Right lobe of liver (tissue), 6 donors: ENCODE results near the gene MYOCOS. TPM values are rescaled to one million over a fixed set of nuclear protein-coding genes. Genes with fewer than 3 reads are reported as not detected.

Experiments used
- ATAC-seq, 4 donors: fragments of 200-7000 bp; cut with Tn5 transposase; one replicate each; pipeline ENCODE4 v1.9.1; 2020; ENCODE audit warnings: mild to moderate bottlenecking in 4 of 4, moderate library complexity in 4 of 4
- DNase-seq, 3 donors: peaks; one replicate each; pipeline ENCODE4 v3.0.0-alpha.2; 2020
- H3K27ac ChIP-seq, 3 donors: fragments of 200-600 bp; one replicate each; pipeline ENCODE4 v1.8.0; 2022
- H3K27me3 ChIP-seq, 2 donors: fragments of 200-600 bp; one replicate each; pipeline ENCODE4 v1.8.0; 2022
- H3K36me3 ChIP-seq, 4 donors: fragments of 200-600 bp; sonication (generic) in 1 of 4; one replicate each; pipeline versions ENCODE4 v1.5.1 to v1.8.0; 2017 to 2022; ENCODE audit warnings: control low read depth in 1 of 4
- H3K4me1 ChIP-seq, 4 donors: fragments of 200-600 bp; sonication (generic) in 1 of 4; one replicate each; pipeline versions ENCODE4 v1.5.1 to v1.8.0; 2017 to 2022; ENCODE audit warnings: control low read depth in 1 of 4
- H3K4me3 ChIP-seq, 3 donors: fragments of 200-600 bp; one replicate each; pipeline ENCODE4 v1.8.0; 2022
- H3K9me3 ChIP-seq, 4 donors: fragments of 200-600 bp; sonication (generic) in 1 of 4; one replicate each; pipeline versions ENCODE4 v1.5.1 to v1.8.0; 2017 to 2022; ENCODE audit warnings: control low read depth in 1 of 4
- POLR2A ChIP-seq: fragments of 450-650 bp; IDR thresholded peaks from one replicate; pipeline ENCODE4 v1.6.1; 2017; ENCODE audit warnings: antibody characterized with exemption, mild to moderate bottlenecking
- WGBS: methylation state at CpG from one replicate; pipeline ENCODE4 v1.1.6; 2018; ENCODE audit warnings: low coverage, low lambda C conversion rate; ENCODE audit not compliant: insufficient coverage; ENCODE audit errors: missing lambda C conversion rate; 5-methylcytosine and 5-hydroxymethylcytosine counted together
- intact Hi-C, 2 donors: fragments of 100-400 bp; cut with DNase I; formaldehyde crosslinking; loops; one replicate each; pipeline versions ENCODE4 v1.11.2 to v1.14.1; 2022
- long read RNA-seq: library from polyadenylated mRNA; unstranded; transcript quantifications from one replicate; pipeline ENCODE4 v2.0.0, GENCODE V29; 2019
- total RNA-seq, 6 experiments: library from RNA; depleted of rRNA in 2 of 6; stranded (reverse); fragments of >200 nt in 2 of 6; fragmentation: NEBNext Ultra II Directional in 3 of 6; extraction: Animal tissue kit (Norgen Biotek cat#: 25700) in 3 of 6; gene quantifications; one replicate each; pipeline versions ENCODE4 v1.1.0 to v1.2.4, GENCODE V29; 2016 to 2023
- TF ChIP-seq, protein P1 (sequence below), 4 donors: fragments of 200-600 bp in 3 of 4; fragments of 450-650 bp in 1 of 4; IDR thresholded peaks; one replicate each; pipeline versions ENCODE4 v1.5.1 to v1.8.0; 2016 to 2022; ENCODE audit warnings: antibody characterized with exemption in 4 of 4, mild to moderate bottlenecking in 2 of 4
- donor health status: DM: no; HTN: yes; CAD: no.
- donor health status: DM: no; HTN: no; CAD: no.
- donor health status: DM: no; HTN: no; CAD: no.
- donor health status: DM: no; HTN: yes; CAD: no.
- donor health status: DM: no; HTN: yes; CAD: no.

The MYOCOS gene, protein sequence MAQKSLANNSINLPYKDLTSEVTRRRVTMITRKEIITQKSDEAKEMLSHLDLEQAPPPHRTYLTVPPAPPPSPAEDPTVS
- not detected for total RNA-seq
- long read RNA-seq = 0 reads

DNA sequence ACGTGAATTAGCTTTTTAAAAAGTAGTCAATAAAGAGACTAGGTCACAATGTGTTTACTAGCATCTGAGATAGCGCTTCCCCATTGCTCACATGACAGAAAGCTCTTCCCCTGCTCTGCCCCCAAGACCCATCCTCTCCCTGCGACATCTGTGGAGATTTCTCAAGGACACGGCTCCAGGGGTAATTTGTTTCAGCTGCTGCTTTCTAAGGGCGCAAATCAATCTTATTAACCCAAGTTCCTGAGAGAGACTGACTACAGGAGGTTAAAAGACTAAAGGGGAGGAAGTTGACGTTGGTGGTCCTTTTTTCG is at the start of gene MYOCOS:
Gene MYOCOS (plus strand): TSS at position 92 of the 311 bp plus-strand sequence. CDS start 1,641 bp downstream, outside the sequence.
- H3K27me3 ChIP-seq = no peaks in the 10 kb centered on the region
- ATAC-seq (no peak), DNase-seq (no peak)
- no peaks in the 10 kb centered on the region for H3K9me3 ChIP-seq
- H3K4me3 ChIP-seq = no peak within 1 kb of the TSS
- 75% methylated on average over 7 of the region's 7 CpGs for WGBS
- H3K4me1 ChIP-seq = no peaks in the 10 kb centered on the region
- H3K36me3 ChIP-seq = no peaks in the 10 kb centered on the region
- TF ChIP-seq, protein P1, sequence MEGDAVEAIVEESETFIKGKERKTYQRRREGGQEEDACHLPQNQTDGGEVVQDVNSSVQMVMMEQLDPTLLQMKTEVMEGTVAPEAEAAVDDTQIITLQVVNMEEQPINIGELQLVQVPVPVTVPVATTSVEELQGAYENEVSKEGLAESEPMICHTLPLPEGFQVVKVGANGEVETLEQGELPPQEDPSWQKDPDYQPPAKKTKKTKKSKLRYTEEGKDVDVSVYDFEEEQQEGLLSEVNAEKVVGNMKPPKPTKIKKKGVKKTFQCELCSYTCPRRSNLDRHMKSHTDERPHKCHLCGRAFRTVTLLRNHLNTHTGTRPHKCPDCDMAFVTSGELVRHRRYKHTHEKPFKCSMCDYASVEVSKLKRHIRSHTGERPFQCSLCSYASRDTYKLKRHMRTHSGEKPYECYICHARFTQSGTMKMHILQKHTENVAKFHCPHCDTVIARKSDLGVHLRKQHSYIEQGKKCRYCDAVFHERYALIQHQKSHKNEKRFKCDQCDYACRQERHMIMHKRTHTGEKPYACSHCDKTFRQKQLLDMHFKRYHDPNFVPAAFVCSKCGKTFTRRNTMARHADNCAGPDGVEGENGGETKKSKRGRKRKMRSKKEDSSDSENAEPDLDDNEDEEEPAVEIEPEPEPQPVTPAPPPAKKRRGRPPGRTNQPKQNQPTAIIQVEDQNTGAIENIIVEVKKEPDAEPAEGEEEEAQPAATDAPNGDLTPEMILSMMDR (IDR thresholded peaks at IDR 0.05) = no peak
- no peak for TF ChIP-seq POLR2A
- no peak within 1 kb of the TSS for H3K27ac ChIP-seq
- intact Hi-C loops = no loop called here

DNA sequence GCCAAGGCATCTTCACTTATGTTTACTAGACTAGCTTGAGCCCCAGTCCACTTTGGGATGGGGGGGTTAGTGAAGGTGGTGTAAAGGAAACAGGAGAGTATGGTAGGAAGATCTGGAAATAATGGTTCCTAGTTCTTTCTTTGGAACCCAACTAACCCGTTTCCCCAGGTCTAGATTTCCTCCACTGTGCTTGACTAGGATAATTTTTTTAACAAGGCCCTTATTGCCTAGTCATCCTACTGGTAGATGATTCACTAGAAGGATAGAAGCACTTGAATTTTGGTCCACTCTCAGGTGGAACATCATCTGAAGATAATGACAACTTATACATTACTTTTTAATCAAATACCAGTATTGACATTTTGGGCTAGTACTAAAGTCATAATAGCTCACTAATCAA is 45.9 kb upstream of the MYOCOS start:
- peaks cover 7 to 62% (median 28%) of the 10 kb centered on the region in 4 donors for H3K36me3 ChIP-seq
- ATAC-seq = no peak
- intact Hi-C loops = no loop called here
- no peaks in the 10 kb centered on the region for H3K27me3 ChIP-seq
- no peak for DNase-seq
- no peak overlapping the region for H3K27ac ChIP-seq
- no peak overlapping the region for H3K4me3 ChIP-seq
- WGBS = 100% methylated on average over 1 of the region's 1 CpG
- no peaks in the 10 kb centered on the region for H3K4me1 ChIP-seq
- no peaks in the 10 kb centered on the region for H3K9me3 ChIP-seq
- no peak for TF ChIP-seq POLR2A
- TF ChIP-seq, protein P1 (IDR thresholded peaks at IDR 0.05) = no peak

DNA sequence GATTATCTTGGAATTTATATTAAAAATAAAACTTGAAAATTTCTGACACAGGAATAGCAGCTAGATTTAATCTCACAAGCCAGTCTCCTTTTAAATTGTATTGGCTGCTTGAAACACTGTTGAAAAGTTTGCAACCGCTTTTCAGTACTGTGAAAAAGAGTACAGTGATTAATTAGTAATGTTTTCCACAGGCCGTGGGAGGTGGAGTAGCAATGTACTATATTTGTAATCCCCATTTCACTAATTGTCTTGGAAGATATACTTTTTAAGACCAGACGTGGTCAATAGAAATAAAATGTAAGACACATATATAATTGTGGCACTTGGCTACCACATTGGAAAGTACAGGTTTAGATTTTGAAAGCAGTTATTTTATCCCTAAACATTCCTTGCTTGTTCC is 40.8 kb upstream of the MYOCOS start:
- TF ChIP-seq POLR2A = no peak
- TF ChIP-seq, protein P1 (IDR thresholded peaks at IDR 0.05) = no peak
- Histone ChIP-seq H3K9me3 (no peaks in the 10 kb centered on the region), H3K4me3 (no peak overlapping the region), H3K4me1 (no peaks in the 10 kb centered on the region), H3K27me3 (no peaks in the 10 kb centered on the region), H3K36me3 (peaks cover 0 to 66% (median 31%) of the 10 kb centered on the region in 4 donors), H3K27ac (no peak overlapping the region)
- WGBS = 91% methylated on average over 3 of the region's 3 CpGs
- intact Hi-C loops = loop anchor here in 1 of 2 donors (10.0 kb wide), 1 partner anchor 46 kb away; no protein-coding TSS in a partner anchor
- DNase-seq (no peak), ATAC-seq (no peak)

DNA sequence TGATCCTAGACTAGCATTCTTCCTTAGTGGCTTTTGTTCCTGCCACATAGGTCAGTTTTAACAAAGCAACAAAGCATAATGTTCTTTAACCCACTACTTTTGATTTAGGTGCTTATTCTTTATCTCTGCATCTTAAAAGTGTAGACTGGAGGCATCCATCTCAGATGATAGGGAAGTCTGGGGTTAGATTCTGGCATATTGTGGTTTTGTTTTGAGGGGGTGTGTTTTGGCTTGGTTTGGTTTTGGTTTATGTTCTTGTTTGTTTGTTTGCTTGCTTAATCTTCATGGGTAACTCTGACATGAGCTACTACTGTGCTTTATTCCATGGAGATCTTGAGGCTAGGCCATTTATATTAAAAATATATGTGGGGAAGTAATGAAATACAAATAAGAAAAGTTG is 40.3 kb upstream of the MYOCOS start:
- intact Hi-C loops = loop anchor here in 1 of 2 donors (10.0 kb wide), 1 partner anchor 47 kb away; no protein-coding TSS in a partner anchor
- no peak for TF ChIP-seq POLR2A
- no peak overlapping the region for H3K27ac ChIP-seq
- DNase-seq (no peak), ATAC-seq (no peak)
- peaks cover 0 to 64% (median 31%) of the 10 kb centered on the region in 4 donors for H3K36me3 ChIP-seq
- no peaks in the 10 kb centered on the region for H3K9me3 ChIP-seq
- H3K27me3 ChIP-seq = no peaks in the 10 kb centered on the region
- H3K4me1 ChIP-seq = no peaks in the 10 kb centered on the region
- no peak overlapping the region for H3K4me3 ChIP-seq

DNA sequence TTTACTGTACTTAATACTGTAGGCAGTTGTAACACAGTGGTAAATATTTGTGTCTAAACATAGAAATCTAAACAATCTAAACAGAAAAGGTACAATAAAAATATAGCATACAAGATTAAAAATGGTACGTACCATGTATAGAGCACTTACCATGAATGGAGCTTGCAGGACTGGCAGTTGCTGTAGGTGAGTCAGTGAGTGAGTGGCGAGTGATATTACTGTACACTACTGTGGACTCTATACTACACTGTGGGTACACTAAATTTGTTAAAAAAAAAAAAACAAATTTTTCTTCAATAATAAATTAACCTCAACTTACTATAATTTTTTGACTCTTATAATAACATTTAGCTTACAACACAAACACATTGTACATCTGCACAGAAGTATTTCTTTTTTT is 39.5 kb upstream of the MYOCOS start:
- intact Hi-C loops = loop anchor here in 1 of 2 donors (10.0 kb wide), 1 partner anchor 48 kb away; no protein-coding TSS in a partner anchor
- 88% methylated on average over 2 of the region's 2 CpGs for WGBS
- ATAC-seq = no peak

More for the DNA sequence above, 39.5 kb upstream of the MYOCOS start:
- Histone ChIP-seq H3K9me3 (no peaks in the 10 kb centered on the region), H3K36me3 (peaks cover 0 to 64% (median 35%) of the 10 kb centered on the region in 4 donors), H3K4me1 (no peaks in the 10 kb centered on the region), H3K27ac (no peak overlapping the region), H3K27me3 (no peaks in the 10 kb centered on the region), H3K4me3 (no peak overlapping the region)
- no peak for TF ChIP-seq POLR2A
- TF ChIP-seq, protein P1 (IDR thresholded peaks at IDR 0.05) = no peak
- no peak for DNase-seq
